Left kidney (tissue), 8 donors: ENCODE results near the gene PFKFB4. TPM values are rescaled to one million over a fixed set of nuclear protein-coding genes. Genes with fewer than 3 reads are reported as not detected.
A peak's percentile ranks its signal among the peaks of the same experiment; 100 is the strongest.

ENCODE experiments used
- DNase-seq: peaks from one replicate; pipeline ENCODE4 v3.0.0-alpha.2; 2013
- long read RNA-seq, 8 donors: transcript quantifications; one replicate each; lab custom pipeline, GENCODE V29; 2026
- polyA plus RNA-seq: library from polyadenylated mRNA; unstranded; fragments of 120-200 nt; gene quantifications from one replicate; pipeline ENCODE4 v1.2.1, GENCODE V29; 2013; ENCODE audit not compliant: insufficient read length

The PFKFB4 gene
- 4.3 TPM for polyA plus RNA-seq
- long read RNA-seq, donor 1 = 0 reads
- long read RNA-seq, donor 2, partial matches to known transcripts = 0 of 1 reads
- long read RNA-seq, donor 2, other reads (novel, unspliced or antisense) = 0 of 1 reads
- long read RNA-seq, donor 3 = 0 reads
- long read RNA-seq, donor 4 = 0 reads
- long read RNA-seq, donor 5, partial matches to known transcripts = 0 of 2 reads
- long read RNA-seq, donor 5, other reads (novel, unspliced or antisense) = 0 of 2 reads
- long read RNA-seq, donor 6, partial matches to known transcripts = 0 of 1 reads
- long read RNA-seq, donor 6, other reads (novel, unspliced or antisense) = 0 of 1 reads
- long read RNA-seq, donor 7 = 0 reads
- long read RNA-seq, donor 8, partial matches to known transcripts = 0 of 1 reads
- long read RNA-seq, donor 8, other reads (novel, unspliced or antisense) = 0 of 1 reads

DNA sequence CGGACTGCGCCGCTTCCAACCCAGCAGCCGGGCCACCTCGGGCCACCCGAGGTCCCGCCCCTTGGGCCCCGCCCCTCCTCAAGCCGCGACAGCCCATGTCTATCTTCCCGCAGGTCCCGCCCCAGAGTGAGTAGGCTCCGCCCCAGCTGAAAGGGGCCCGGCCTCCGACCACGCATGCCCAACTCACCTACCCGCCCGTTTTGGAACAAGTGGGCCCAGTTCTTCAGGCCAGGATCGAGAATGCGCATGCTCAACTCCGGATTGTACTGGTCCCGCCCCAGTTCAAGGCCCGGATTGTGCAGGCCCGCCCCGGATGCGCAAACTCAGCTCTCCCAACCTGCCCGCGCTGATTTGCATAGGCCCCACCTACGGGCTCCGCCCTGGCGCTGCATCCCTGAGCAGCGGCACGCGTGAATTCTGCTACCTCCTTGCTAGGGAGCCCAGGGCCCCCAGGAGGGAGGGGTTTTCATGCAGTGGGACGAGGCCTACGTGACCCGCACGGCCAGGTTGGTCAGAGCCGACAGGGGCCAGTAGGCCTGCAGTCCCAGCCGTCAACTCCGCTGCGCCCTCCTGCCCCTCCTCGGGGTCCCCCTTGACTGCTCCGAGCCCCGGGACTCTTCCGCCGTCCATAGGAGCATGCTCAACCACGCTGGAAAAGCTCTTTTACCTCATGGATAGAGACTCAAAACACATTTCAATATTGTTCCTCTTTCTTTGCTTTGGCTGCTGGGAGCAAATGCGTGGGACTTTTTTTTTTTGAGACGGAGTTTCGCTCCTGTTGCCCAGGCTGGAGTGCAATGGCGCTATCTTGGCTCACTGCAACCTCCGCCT is at the start of gene PFKFB4:
Gene PFKFB4, minus strand, starts transcription at position 8 of the 831 bp plus-strand sequence. CDS start 26 bp downstream, outside the sequence.
- peak; percentile 98 for DNase-seq

GRCh38 chr3:48601622-48601994 is 45.0 kb upstream of the PFKFB4 start:
- no peak for DNase-seq

GRCh38 chr3:48600711-48601621 is 44.4 kb upstream of the PFKFB4 start:
- DNase-seq = no peak

- no peak for DNase-seq
These were observed 43.1 kb upstream of the PFKFB4 start for GRCh38 chr3:48599509-48600285.

DNA sequence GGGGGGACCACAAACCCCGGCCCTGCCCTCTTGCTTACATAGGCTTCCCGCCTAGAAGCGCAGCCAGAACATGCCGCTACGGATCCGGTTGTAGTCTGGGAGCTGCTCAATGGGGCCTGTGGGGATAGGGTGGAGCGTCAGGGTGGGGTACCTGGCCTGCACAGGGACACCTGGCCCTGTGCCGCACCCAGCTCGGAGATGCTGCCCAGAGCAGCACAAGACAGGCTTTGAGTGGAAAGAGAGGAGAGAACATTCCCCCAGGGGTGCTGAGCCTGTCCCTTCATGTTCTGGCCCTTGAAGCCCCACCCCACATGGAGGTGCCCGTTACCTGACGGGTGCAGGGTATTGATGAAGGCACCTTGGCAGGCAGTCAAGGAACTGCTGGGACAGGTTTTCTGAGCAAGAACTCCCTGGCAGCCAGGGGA is 42.5 kb upstream of the PFKFB4 start:
- DNase-seq = no peak

- peak; percentile 84 for DNase-seq
These were observed 41.9 kb upstream of the PFKFB4 start for GRCh38 chr3:48598323-48599076.

GRCh38 chr3:48597408-48597800 is 40.8 kb upstream of the PFKFB4 start:
- no peak for DNase-seq

DNA sequence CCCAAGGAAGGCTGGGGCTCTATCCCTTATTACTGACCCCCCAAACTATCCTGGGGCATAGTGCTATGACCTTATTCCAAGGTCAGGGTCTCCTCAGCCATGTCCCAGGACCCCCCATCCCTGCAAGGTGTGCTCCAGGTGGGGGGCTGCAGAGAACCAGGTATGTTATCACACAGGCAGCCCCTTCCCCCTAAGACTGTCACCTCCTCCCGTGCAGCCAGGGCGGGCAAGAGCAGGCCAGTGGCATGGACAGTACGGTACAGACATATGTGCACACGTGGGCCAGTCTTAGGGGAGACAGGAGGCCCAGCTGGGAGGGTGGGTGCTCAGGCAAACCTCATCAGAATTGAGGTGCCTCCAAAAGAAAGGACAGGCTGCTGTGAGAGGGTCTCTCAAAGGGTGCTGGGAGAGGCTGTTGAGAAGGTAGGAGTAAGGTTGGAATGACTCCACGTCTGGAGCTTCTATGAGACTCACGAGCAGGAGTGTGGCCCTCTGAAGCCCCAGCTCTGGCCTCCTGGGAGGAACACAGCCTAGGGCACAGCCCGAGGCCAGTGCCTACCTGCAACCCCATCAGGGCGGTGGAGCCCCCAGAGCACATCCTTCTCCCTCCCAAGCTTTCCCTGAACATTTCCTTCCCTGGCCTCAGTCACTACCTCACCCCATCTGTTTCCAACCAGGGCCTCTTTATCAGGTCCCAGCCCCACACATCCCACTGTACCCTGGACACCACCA is 40.2 kb upstream of the PFKFB4 start:
- no peak for DNase-seq

- no peak for DNase-seq
These were observed 39.6 kb upstream of the PFKFB4 start for GRCh38 chr3:48596157-48596556.

- peak; percentile 31 for DNase-seq
These were observed 39.0 kb upstream of the PFKFB4 start for GRCh38 chr3:48595526-48596121.

DNA sequence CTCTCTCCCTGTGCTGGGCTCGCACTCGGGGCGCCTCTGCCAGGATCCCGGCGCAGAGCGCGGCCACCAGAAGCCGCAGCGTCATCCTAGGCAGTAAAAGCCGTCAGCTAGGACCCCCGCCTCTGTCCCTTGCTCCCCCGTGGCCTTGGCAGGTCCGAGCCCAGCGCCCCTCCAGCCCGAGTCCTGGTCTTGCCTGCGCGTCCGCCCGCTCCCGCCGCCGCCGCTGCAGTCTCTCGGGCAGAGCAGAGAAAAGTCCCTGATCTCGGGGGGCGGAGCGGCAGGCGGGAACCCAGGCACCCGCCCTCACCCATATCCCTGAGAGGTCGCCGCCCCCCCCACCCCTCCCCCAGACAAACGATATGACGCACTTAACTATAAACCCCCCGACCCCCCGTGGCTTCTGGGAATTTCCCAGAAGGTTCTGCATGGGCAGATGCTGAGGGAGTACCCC is 38.5 kb upstream of the PFKFB4 start, which contains the start of gene COL7A1:
Gene COL7A1, minus strand, starts transcription at position 255 of the 451 bp plus-strand sequence. Its CDS starts 170 bp downstream, at position 85.
- DNase-seq = no peak

- DNase-seq = no peak
These were observed 37.9 kb upstream of the PFKFB4 start for GRCh38 chr3:48594417-48595049.

- no peak for DNase-seq
These were observed 36.7 kb upstream of the PFKFB4 start for GRCh38 chr3:48593337-48593736.

DNA sequence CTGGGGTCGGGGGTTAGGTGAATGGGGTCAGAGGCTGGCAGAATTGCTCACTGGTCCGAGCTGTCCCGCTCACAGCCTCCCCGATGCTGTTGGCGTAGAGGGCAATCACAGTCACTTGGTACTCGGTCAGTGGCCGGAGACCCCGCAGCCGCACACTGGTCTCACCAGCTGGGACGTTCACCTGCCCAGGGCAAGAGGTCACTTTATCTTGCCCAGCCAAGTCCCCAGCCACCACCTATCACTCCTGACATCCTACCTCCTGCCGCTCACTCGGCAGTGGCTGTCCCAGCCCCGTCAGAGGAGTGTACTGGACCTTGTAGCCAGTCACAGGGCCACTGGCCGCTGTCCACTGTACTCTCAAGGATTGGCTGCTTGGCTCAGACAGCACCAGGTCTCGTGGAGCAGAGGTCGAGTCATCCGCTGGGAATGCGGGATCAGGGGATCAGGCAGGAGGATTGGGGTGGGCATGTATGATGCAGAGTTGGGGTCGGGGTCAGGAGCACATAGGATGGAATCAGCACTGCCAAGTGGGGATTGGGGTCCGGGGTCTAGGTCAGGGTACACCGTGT is 36.0 kb upstream of the PFKFB4 start:
- no peak for DNase-seq

DNA sequence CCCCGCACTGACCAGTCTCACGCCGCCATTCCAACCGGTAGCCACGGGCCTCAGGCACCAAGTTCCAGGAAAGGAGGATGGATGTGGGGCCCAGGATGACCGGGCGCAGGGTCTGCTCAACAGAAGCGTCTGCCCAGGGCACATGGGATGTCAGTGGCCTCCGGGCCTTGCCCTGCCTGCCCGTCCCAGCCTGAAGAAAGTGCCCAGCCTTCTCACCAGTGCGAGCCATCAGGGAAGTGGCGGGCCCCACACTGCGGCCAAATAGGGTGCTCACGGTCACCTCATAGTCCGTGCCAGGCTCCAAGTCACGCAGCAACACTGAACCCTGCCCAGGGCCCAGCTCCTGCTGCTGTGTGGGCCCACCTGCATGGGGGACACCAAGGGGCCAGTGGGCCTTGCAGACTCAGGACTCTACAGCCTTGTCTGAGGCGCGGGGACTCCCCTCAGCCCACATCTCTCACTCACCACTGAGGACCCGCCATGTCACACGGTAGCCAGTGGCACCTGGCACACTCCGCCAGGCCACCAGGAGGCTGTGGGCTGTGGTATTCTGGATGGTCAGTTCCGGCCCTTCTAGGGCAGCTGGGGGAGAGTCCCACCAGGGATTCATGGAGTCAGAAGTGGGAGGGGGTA is 35.4 kb upstream of the PFKFB4 start:
- DNase-seq = no peak

GRCh38 chr3:48591436-48591835 is 34.8 kb upstream of the PFKFB4 start:
- no peak for DNase-seq

- DNase-seq = no peak
These were observed 31.6 kb upstream of the PFKFB4 start for GRCh38 chr3:48588230-48588629.

GRCh38 chr3:48587686-48588085 is 31.1 kb upstream of the PFKFB4 start:
- no peak for DNase-seq
